Middle frontal gyrus (tissue), 1 donor: Measurements from ENCODE around the gene C3orf70.
"Not testable (repeated sequence)": the region's sequence is repeated elsewhere in the genome, so short reads cannot be mapped to it uniquely, and the experiment has no call there.

ENCODE experiments used
- DNase-seq: peaks from one replicate; pipeline ENCODE4 v3.0.0-alpha.2; 2015; ENCODE audit warnings: low spot score; ENCODE audit errors: extremely low spot score

Gene C3orf70

GRCh38 chr3:185151101-185151963 is 1.5 kb downstream of the C3orf70 start:
- DNase-seq = no peak

GRCh38 chr3:185150561-185150960 is 2.3 kb downstream of the C3orf70 start:
- no peak for DNase-seq

- DNase-seq = no peak
These were observed 3.3 kb downstream of the C3orf70 start for GRCh38 chr3:185149591-185149990.

- no peak for DNase-seq
These were observed 7.3 kb downstream of the C3orf70 start for GRCh38 chr3:185145511-185145910.

GRCh38 chr3:185144784-185145183 is 8.1 kb downstream of the C3orf70 start:
- DNase-seq = no peak

GRCh38 chr3:185137821-185138220 is 15.0 kb downstream of the C3orf70 start:
- DNase-seq = no peak

- DNase-seq = no peak
These were observed 18.4 kb downstream of the C3orf70 start for GRCh38 chr3:185134509-185134908.

GRCh38 chr3:185131602-185132256 is 21.1 kb downstream of the C3orf70 start:
- no peak for DNase-seq

GRCh38 chr3:185129083-185129482 is 23.8 kb downstream of the C3orf70 start:
- no peak for DNase-seq

- DNase-seq = no peak
These were observed 26.7 kb downstream of the C3orf70 start for GRCh38 chr3:185126201-185126600.

GRCh38 chr3:185120126-185120525 is 32.7 kb downstream of the C3orf70 start:
- no peak for DNase-seq

GRCh38 chr3:185115371-185115770 is 37.5 kb downstream of the C3orf70 start:
- no peak for DNase-seq

GRCh38 chr3:185114756-185115155 is 38.1 kb downstream of the C3orf70 start:
- DNase-seq = no peak

- DNase-seq = no peak
These were observed 40.7 kb downstream of the C3orf70 start for GRCh38 chr3:185112186-185112585.

GRCh38 chr3:185109012-185109411 is 43.8 kb downstream of the C3orf70 start:
- not testable (repeated sequence) for DNase-seq

- DNase-seq = not testable (repeated sequence)
These were observed 46.5 kb downstream of the C3orf70 start for GRCh38 chr3:185106256-185106890.

GRCh38 chr3:185103359-185104127 is 49.3 kb downstream of the C3orf70 start:
- no peak for DNase-seq

GRCh38 chr3:185094697-185095096 is 58.2 kb downstream of the C3orf70 start:
- DNase-seq = no peak

GRCh38 chr3:185093116-185093515 is 59.7 kb downstream of the C3orf70 start:
- no peak for DNase-seq

GRCh38 chr3:185090811-185091210 is 62.0 kb downstream of the C3orf70 start:
- DNase-seq = no peak

- no peak for DNase-seq
These were observed 63.1 kb downstream of the C3orf70 start for GRCh38 chr3:185089751-185090150.
